HG03103 (cell line): ENCODE data around the gene SLC13A2.
"Not testable (repeated sequence)": the region's sequence is repeated elsewhere in the genome, so short reads cannot be mapped to it uniquely, and the experiment has no call there.

Source experiments
- ATAC-seq: cut with Tn5 transposase; IDR thresholded peaks from one replicate; pipeline ENCODE4 v1.9.1; 2021; ENCODE audit warnings: low read depth; ENCODE audit not compliant: unreplicated experiment

SLC13A2 gene

GRCh38 chr17:28511858-28512461, 38.5 kb downstream of the SLC13A2 start:
- ATAC-seq: no peak

- no peak for ATAC-seq
Measured at GRCh38 chr17:28513476-28513875, 40.0 kb downstream of the SLC13A2 start.

DNA sequence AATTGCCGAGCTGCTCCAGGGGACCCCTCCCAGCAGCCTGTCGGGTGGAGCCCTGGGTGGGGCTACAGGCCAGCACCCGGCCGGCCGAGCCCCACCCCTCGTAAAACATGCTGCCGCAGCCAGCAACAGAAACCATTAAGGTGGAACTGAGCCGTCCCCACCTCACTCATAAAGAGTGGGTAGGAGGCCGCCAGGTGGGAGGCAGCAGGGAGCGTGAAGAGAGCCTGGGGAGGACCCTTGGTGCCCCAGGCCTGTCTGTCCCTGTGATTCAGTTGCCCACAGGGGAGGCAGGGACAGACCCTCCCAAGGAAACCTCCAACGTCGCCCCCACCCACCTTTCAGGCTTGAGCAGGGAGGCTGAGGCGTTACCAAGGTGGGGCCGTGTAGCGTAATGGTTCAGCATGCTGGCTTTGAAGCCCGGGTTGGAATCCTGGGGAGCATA, 41.1 kb downstream of the SLC13A2 start:
- ATAC-seq: no peak

DNA sequence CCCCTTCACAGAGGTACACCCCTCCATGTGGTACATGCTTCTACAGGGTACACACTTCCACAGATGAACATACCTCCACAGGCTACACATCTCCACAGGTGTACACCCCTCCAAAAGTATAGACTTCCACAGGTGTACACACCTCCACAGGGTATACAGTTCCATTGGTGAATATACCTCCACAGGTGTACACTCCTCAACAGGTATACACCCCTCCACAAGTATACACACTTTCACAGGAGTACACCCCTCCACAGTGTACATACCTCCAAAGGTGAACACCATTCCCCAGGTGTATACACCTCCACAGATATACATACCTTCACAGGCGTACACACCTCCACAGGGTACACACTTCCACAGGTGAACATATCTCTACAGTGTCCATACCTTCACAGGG, 42.1 kb downstream of the SLC13A2 start:
- ATAC-seq: no peak

DNA sequence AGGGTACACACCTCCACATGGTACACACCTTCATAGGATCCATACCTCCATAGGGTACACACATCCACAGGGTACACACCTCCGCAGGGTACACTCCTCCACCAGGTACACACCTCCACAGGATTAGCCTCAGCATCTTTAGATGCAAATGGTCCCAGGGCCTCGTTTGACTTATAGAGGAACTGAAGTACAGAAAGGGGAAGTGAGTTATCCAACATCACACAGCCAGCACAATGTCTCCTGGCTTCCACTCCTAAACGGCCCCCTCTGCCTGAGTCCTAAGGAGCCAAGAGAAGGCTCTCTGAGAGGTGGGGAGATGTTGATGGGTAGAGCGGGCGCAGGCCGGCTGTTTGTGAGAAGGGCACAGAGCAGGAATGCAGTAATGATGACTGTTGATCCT, 44.7 kb downstream of the SLC13A2 start:
- ATAC-seq: no peak

- no peak for ATAC-seq
Measured at GRCh38 chr17:28518578-28518977, 45.1 kb downstream of the SLC13A2 start.

- no peak for ATAC-seq
Measured at GRCh38 chr17:28519236-28519635, 45.8 kb downstream of the SLC13A2 start.

GRCh38 chr17:28520687-28521086, 47.2 kb downstream of the SLC13A2 start:
- no peak for ATAC-seq

GRCh38 chr17:28521311-28522085, 48.1 kb downstream of the SLC13A2 start:
- ATAC-seq: no peak

DNA sequence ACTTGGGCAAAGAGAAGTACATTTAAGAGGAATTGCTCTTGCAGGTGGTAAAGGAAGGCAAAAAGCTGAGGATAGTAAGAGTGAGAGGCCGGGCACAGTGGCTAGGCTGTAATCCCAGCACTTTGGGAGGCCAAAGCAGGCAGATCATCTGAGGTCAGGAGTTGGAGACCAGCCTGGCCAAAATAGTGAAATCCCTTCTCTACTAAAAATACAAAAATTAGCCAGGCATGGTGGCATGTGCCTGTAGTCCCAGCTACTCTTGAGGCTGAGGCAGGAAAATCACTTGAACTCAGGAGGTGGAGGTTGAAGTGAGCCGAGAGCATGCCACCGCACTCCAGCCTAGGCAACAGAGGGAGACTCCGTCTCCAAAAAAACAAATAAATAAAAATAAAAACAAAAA, 48.8 kb downstream of the SLC13A2 start:
- not testable (repeated sequence) for ATAC-seq

GRCh38 chr17:28523186-28523585, 49.7 kb downstream of the SLC13A2 start:
- no peak for ATAC-seq

DNA sequence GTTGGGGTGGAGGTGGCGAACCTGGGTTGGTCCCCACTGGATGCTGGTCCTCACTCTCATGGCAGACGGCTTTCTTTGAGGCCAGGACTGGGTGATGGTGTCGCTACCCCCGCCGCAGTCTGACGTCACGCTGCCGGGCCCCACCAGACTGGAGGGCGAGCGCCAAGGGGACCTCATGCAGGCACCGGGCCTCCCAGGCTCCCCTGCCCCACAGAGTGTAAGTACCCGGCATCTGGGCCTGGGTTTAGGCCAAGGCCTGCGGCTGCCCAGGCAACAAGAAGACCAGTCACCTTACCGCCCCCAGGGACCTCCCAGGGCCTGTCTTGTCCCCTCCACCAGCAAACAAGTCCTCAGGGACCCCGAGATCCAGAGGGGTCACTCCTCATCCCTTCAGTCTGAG, 50.4 kb downstream of the SLC13A2 start:
- ATAC-seq: no peak

DNA sequence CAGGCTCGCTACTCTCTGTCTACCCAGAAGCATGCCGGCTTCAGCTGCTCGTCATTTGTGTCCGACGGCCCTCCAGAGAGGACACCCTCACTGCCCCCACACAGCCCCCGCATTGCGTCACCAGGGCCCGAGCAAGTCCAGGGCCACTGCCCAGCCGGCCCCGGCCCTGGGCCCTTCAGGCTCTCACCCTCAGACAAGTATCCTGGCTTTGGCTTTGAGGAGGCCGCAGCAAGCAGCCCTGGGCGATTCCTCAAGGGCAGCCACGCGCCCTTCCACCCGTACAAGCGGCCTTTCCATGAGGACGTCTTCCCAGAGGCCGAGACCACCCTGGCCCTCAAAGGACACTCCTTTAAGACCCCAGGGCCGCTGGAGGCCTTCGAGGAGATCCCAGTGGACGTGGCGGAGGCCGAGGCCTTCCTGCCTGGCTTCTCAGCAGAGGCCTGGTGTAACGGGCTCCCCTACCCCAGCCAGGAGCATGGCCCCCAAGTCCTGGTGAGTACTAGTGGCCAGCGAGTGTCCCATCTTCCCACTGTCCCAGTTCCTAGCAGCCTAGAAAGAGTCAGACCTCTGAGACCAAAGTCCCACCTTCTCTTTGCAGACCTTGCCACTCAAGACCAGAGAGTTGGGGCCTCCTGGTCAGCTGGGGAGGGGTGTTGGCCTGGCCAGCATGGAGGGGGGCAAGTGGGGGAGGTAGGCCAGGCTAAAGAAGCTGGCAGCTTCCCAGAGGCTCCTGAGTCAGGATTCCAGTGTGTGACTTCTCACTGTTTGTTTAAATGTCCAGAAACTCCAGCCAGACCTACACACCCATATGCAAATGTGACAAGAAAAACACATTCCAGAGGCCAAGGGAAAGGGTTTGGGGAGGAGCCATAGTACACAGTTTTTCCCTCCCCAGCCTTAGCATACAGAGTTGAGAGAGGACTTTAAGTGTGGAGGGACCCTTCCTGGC, 51.3 kb downstream of the SLC13A2 start:
- no peak for ATAC-seq

DNA sequence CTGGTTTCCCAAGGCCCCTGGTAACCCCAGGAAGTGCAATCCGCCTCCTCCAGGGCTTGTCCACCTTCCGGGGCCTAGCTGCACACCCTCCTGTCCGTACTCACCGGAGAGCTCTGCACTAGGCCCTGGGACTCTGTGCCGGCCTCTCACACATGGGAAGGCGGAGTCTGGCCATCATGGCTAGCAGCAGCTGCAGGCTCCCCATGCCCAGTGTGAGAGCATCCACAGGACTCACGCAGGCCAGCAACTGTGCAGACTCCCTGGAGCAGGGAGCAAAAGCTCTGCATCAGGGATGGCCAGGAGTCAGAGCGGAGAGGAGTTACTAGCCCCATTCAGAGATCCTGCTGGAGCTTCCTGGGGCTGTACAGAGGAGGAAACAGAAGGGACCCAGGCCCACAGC, 52.9 kb downstream of the SLC13A2 start:
- ATAC-seq: no peak

DNA sequence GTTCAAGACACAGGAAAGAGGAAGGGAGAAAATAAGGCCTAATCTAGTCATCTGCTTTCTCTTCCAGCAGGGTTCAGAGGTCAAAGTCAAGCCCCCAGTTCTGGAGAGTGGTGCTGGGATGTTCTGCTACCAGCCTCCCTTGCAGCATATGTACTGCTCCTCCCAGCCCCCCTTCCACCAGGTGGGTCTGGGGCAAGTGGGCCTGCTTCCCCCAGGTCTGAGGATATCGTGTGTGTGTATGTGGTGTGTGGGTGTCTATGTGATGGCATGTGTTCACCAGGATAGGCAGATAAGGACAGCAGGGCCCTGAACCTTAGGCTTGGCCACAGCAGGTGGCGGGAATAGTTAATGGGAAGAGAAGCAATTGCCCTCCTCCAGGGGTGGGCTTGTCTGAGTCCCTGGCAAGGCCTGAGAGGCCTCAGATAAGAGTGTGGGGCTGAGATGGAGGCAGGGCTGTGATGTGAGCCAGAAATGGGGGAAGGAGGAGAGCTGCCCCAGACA, 53.8 kb downstream of the SLC13A2 start:
- ATAC-seq: no peak

- no peak for ATAC-seq
Measured at GRCh38 chr17:28527859-28528258, 54.4 kb downstream of the SLC13A2 start.

DNA sequence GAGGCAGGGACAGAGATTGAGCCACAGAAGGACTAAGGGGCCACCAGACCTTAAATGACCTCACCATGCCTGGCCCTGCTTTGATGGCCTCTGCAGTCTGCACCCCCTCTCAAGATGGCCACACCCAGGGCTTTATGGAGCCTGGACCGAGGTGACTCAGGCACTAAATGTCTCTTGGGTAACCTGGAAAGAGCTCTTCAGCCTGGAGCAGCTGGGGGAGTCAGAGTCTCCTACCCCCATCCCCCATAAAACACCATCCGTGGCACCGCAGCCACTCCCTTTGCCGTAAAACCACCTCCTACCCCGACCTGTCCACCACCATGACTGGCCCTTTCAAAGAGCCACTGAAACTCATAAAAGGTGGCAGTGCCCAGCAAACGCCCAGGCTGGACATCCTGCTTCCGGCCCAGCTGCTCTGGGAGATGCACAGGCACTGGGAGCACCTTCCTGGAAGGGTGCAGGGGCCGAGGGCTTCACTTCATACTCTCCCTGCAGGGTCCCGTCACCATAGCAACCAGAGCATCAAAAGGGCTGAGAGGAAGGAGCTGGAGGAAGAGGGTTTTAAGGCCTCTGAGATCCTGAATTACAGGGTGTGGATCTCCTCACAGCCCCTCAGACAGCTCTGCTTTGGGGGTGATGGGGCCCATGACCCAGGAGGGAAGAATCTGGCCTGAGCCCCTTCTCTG, 55.0 kb downstream of the SLC13A2 start:
- no peak for ATAC-seq

DNA sequence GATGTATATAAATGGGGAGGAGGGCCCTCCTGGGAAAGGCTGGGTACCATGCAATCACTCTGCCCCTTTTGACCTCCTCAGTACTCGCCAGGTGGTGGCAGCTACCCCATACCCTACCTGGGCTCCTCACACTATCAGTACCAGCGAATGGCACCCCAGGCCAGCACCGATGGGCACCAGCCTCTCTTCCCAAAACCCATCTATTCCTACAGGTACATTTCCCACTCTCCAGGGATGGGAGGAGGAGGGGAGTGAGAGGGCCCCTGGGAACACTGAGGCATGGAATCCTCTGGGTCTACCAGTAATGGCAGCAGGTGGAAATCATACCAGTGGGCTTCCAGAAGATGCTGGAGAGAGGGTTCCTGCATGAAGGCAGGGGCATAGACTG, 55.6 kb downstream of the SLC13A2 start:
- ATAC-seq: no peak

GRCh38 chr17:28530250-28530649, 56.8 kb downstream of the SLC13A2 start:
- ATAC-seq: no peak

GRCh38 chr17:28530926-28531325, 57.5 kb downstream of the SLC13A2 start:
- no peak for ATAC-seq
